GM18951 (cell line): Measurements from ENCODE around the gene BTG4.

Source experiments
- POLR2A ChIP-seq: IDR thresholded peaks from 4 replicates; pipeline ENCODE4 v1.6.1; 2011; ENCODE audit warnings: mild to moderate bottlenecking; ENCODE audit not compliant: insufficient read length, insufficient read depth; ENCODE audit errors: extremely low read depth
- in situ Hi-C: fragments of 300-500 bp; cut with MboI; formaldehyde crosslinking; loops from one replicate; pipeline ENCODE4 v1.12.0; 2022; ENCODE audit warnings: low sequenced_read_pairs, mixed read lengths, inconsistent platforms; ENCODE audit not compliant: unreplicated experiment

BTG4 gene

GRCh38 chr11:111512296-111513239 lies at the start of gene BTG4:
BTG4 (minus strand) TSS chr11:111512386; CDS start chr11:111498776, 13,610 bp downstream.
- no peak for TF ChIP-seq POLR2A
- in situ Hi-C loops = no loop called here

GRCh38 chr11:111561791-111562325 lies 49.7 kb upstream of the BTG4 start:
- in situ Hi-C loops = no loop called here
- no peak for TF ChIP-seq POLR2A

DNA sequence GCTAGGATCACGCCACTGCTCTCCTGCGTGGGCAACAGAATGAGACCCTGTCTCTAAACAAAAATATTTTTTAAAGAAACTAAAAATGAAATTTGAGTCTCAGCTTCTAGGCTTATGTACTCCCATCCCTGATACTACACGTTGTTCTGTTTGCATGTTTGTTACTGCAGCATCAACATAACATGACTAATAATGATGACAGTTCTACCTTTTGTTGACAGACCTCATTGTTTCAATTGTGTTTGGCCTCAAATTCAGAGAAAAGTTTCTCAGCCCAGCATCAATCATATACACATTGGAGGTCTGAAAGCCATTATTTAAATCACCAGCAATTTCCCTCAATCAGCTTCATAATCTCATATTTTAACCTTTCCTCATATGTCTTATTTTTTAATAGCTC lies 49.1 kb upstream of the BTG4 start:
- no peak for TF ChIP-seq POLR2A
- in situ Hi-C loops = no loop called here

DNA sequence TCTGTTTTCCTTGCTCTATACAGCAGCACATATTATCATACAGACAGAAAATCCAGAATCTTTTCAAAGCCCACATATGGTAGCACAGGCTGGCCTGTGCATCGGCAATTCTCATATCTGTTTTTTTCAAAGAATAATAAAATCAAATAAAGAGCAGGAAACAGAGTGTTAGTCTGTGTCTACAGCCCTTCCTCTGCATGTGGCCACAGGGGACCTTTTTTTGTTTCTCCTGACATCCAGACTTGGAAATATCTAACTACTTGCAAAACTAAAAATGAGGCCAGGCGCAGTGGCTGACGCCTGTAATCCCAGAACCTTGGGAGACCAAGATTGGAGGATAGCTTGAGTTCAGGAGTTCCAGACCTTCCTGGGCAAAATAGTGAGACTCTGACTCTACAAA lies 48.6 kb upstream of the BTG4 start:
- in situ Hi-C loops = no loop called here
- no peak for TF ChIP-seq POLR2A

GRCh38 chr11:111559800-111560464 lies 47.7 kb upstream of the BTG4 start:
- in situ Hi-C loops = no loop called here
- TF ChIP-seq POLR2A = no peak

GRCh38 chr11:111557425-111558111 lies 45.4 kb upstream of the BTG4 start:
- in situ Hi-C loops = no loop called here
- TF ChIP-seq POLR2A = no peak

- TF ChIP-seq POLR2A = no peak
- in situ Hi-C loops = no loop called here
These were observed 43.1 kb upstream of the BTG4 start for GRCh38 chr11:111555255-111555654.

GRCh38 chr11:111554532-111554931 lies 42.3 kb upstream of the BTG4 start:
- in situ Hi-C loops = no loop called here

DNA sequence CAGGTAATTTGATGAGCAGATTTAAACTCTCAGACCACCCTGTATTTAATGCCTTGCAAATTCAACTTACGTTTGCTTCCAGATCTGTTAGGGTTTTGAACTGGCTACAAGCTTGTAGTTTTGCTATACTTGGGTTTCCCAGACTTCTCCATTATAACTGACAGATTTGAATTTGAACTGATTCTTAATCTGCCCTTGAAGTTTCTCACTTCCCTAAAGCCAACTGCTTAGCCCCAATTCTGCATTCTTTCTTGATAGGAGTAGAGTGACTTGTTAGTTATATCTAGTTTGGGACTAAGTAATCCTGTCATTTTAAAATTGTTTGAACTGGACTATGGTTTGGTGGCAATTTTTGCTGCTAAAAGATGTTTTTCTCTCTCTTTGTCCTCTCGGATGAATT lies 38.1 kb upstream of the BTG4 start:
- in situ Hi-C loops = no loop called here
- no peak for TF ChIP-seq POLR2A

More at GRCh38 chr11:111554532-111554931, 42.3 kb upstream of the BTG4 start:
- no peak for TF ChIP-seq POLR2A

GRCh38 chr11:111549869-111550203 lies 37.6 kb upstream of the BTG4 start:
- in situ Hi-C loops = no loop called here
- TF ChIP-seq POLR2A = no peak

- in situ Hi-C loops = no loop called here
- no peak for TF ChIP-seq POLR2A
These were observed 37.1 kb upstream of the BTG4 start for GRCh38 chr11:111549196-111549868.

- in situ Hi-C loops = no loop called here
- TF ChIP-seq POLR2A = no peak
These were observed 36.3 kb upstream of the BTG4 start for GRCh38 chr11:111548525-111548924.
